Umbilical cord (tissue), 2 donors: Measurements from ENCODE around the gene ACYP1. TPM values are rescaled to one million over a fixed set of nuclear protein-coding genes. Genes with fewer than 3 reads are reported as not detected.

Experiments used
- DNase-seq: peaks from one replicate; pipeline ENCODE4 v3.0.0-alpha.2; 2015; ENCODE audit warnings: low spot score
- total RNA-seq: library from RNA; depleted of rRNA; stranded (reverse); fragments of >200 nt; gene quantifications from one replicate; pipeline ENCODE4 v1.2.3, GENCODE V29; 2014; ENCODE audit warnings: low replicate concordance; ENCODE audit not compliant: insufficient read depth

Gene ACYP1
- total RNA-seq: 14.2 TPM

- peak; percentile 95 for DNase-seq
Measured at GRCh38 chr14:75063491-75064204, at the start of gene ACYP1. ACYP1 (minus strand) TSS chr14:75064024; CDS start chr14:75063553, 471 bp downstream.

- no peak for DNase-seq
Measured at GRCh38 chr14:75109877-75110276, 46.1 kb upstream of the ACYP1 start.

GRCh38 chr14:75107186-75107585 is 43.4 kb upstream of the ACYP1 start:
- DNase-seq: no peak

GRCh38 chr14:75101491-75101890 is 37.7 kb upstream of the ACYP1 start:
- DNase-seq: no peak

GRCh38 chr14:75098682-75099081 is 34.9 kb upstream of the ACYP1 start:
- DNase-seq: no peak

DNA sequence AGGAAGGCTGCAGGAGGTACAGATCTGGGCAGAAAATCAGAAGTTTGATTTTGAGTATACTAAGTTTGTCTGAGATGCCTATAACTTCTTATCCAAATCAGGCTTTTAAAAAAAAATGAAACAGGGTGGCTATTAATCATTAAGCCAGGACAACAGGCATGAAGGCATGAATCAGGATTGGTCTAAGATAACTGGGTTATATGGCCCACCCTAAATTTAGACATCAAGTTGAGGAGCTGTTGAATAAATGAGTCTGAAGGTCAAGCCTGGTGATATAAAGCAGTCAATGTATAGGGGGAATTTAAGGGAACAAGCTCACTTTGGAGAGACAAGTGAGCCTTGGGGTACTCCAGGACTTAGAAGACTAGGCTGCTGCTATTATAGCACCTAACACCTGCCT is 34.4 kb upstream of the ACYP1 start:
- DNase-seq: no peak

DNA sequence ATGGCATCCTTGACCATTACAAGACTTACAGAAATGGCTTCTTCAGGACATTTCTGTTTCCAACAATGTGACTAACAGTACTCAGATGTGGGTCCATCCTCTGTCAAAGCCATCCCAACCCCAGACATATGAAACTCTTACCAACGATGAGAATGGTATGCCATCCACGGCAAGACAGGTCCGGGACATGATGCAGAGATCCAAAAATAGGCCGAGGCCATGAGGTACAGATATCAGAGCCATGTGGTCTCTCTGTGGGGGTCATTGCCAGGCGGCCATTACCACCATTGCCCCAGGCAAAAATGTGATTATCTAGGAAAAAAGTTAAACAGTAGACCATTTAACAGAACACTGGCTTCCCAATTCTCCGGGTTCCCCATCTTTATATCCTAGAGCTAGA is 33.1 kb upstream of the ACYP1 start:
- no peak for DNase-seq

GRCh38 chr14:75095690-75096089 is 31.9 kb upstream of the ACYP1 start:
- DNase-seq: no peak

- no peak for DNase-seq
Measured at GRCh38 chr14:75094896-75095295, 31.1 kb upstream of the ACYP1 start.

DNA sequence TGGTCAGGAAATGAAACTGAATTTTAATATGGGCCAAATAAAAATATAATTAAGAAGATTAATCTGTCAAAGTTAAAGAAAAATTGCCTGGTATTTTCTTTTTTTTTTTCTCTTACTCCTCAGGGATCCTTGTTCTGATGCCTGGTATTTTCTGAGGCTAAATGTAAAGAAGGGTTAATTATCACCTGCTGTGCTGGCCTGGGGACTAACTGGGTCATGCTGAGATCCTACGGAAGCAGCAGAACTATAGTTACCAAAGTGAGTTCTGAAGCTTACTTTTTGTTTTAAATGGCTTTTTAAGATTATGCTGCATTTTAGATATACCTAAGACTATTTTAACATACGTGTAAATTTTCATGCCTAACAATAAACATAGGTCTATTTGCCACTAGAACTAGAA is 28.9 kb upstream of the ACYP1 start:
- no peak for DNase-seq

DNA sequence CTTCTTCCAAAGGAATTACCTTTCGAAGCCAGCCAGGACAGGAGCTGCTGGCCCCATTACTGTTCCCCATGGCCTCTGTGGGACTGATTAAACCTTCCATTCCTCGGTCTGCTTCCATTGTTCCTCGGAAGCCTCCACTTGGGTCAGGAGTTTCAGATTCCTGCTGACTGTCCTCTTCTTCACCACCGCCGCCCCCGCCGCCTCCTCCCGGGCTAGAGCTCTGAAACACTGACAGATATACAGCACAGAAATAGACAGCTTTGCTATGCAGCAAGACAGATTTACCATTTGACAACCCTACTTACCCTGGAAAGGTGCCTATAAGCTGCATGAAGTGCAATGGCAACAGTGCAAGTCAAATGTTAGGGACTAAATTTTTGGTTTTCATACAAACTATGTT is 27.4 kb upstream of the ACYP1 start:
- DNase-seq: no peak

DNA sequence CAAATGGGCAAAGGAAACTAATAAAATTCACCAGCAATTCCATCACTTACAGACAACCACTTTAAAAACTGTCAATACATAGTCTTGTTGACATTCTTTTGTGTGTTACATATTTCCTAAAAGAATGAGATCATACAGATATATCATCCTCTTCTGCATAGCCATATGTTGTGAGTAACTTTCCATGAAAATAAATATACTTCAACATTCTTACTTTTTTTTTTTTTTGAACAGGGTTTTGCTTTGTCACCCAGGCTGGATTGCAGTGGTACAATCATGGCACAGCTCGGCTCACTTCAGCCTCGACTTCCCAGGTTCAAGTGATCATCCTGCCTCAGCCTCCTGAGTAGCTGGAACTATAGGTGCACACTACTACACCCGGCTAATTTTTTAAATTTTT is 26.5 kb upstream of the ACYP1 start:
- DNase-seq: no peak

- DNase-seq: peak; percentile 69
Measured at GRCh38 chr14:75088566-75089373, 24.9 kb upstream of the ACYP1 start.

DNA sequence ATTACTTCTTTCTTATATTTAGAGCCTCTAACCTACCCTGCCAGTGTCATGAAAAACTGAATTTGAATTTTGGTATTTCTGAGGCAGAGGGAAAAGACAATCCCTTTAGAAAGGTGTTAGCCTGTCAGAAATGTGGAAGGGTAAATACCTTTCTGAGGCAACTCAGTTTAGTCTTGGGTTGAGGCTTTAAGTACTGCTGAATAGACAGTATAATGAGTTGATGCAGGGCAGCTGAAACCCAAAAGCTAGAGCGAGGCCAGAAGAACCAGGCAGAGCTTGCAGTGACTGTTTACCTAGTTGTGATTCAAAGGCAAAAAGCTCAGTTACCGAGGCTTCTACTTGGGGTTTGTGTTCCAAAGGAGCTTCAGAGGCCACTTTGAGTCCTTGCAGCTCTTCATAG is 24.3 kb upstream of the ACYP1 start:
- no peak for DNase-seq

GRCh38 chr14:75084513-75084912 is 20.7 kb upstream of the ACYP1 start:
- DNase-seq: no peak

DNA sequence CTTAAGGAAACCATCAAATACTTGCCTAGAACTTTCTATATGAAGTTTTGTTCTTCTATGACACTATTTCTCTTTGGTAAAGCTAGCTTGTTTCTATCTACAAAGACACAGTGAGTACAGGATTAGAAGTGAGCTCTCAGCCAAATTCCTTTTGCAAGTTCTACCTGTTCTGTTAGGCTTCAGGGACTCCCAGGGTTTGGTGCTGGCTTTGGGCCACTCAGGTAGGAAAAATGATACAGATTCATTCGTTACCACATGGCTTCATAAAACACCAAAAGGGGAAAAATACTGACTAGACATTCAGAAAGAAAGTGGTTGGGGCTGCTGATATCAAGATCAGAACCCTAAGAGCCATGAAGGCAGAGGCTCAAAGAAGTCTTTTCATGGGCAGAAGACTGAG is 19.4 kb upstream of the ACYP1 start:
- no peak for DNase-seq

- peak; percentile 69 for DNase-seq
Measured at GRCh38 chr14:75081660-75082229, 17.9 kb upstream of the ACYP1 start.

DNA sequence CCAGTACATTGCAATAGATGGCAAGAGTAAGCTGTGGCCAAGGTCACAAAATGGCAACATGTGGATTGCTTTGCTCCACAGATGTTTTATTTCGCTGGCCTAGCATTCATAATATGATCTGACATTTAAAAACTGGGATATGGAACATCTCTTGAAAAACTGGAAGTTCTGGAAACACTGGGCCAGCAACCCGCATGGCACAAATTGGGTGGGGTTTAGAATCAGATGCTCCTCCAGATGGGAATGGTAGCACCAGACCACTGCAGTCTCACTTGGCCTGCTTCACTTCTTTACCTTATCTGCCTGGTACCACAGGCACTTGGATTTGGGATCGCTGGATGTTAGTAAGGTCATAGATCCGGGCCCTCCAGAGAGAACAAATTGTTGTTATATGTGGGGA is 15.7 kb upstream of the ACYP1 start:
- DNase-seq: no peak

- DNase-seq: peak; percentile 68
Measured at GRCh38 chr14:75077794-75078193, 14.0 kb upstream of the ACYP1 start.

DNA sequence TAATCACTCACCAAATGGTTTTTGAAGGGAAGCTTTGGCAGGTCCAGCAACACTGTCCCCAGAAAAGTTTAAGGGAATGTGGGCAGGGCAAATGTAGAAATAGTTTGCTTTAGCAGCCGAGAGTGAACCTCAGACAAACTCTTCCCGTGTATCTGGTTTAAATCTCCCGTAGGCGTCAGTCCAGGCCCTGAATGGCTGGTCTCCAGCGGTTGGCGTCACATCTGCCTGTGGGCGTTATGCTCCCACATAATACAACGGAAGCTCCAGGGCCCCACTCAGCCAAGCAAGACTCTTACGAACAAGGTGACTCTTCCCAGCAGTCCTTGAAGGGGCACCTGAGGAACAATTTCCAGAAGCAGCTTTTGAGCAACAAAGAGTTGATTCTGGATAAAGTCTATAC is 6.6 kb upstream of the ACYP1 start:
- peak; percentile 71 for DNase-seq

- DNase-seq: no peak
Measured at GRCh38 chr14:75069811-75070145, 6.0 kb upstream of the ACYP1 start.

GRCh38 chr14:75069121-75069810 is 5.4 kb upstream of the ACYP1 start, which contains the start of gene ZC2HC1C:
ZC2HC1C (plus strand) TSS chr14:75069641; CDS start chr14:75070574, 933 bp downstream.
- peak; percentile 94 for DNase-seq
